Endodermal cell (in vitro differentiated cells): ENCODE results near the gene ECHDC1. TPM values are rescaled to one million over a fixed set of nuclear protein-coding genes. Genes with fewer than 3 reads are reported as not detected.

Source experiments
- DNase-seq: peaks from one replicate; pipeline ENCODE4 v3.0.0-alpha.2; 2017
- H3K27ac ChIP-seq: 2 replicates; pipeline ENCODE4 v1.5.1; 2013; ENCODE audit warnings: mild to moderate bottlenecking, low read depth, low read length, moderate library complexity
- H3K27me3 ChIP-seq: 2 replicates; pipeline ENCODE4 v1.6.1; 2013; ENCODE audit warnings: mild to moderate bottlenecking, low read length, moderate library complexity; ENCODE audit not compliant: insufficient read depth, control insufficient read depth, poor library complexity, severe bottlenecking
- H3K36me3 ChIP-seq: 2 replicates; pipeline ENCODE4 v1.7.0; 2013; ENCODE audit warnings: mild to moderate bottlenecking, low read length, moderate library complexity; ENCODE audit not compliant: control insufficient read depth, insufficient read depth
- H3K4me1 ChIP-seq: one replicate; pipeline ENCODE4 v1.7.0; 2013; ENCODE audit warnings: low read length; ENCODE audit not compliant: control insufficient read depth, insufficient read depth
- H3K4me3 ChIP-seq: 2 replicates; pipeline ENCODE4 v1.5.1; 2013; ENCODE audit warnings: mild to moderate bottlenecking, low read length, moderate library complexity
- H3K9ac ChIP-seq: 2 replicates; pipeline ENCODE4 v1.6.1; 2013; ENCODE audit warnings: mild to moderate bottlenecking, low read length, moderate library complexity; ENCODE audit not compliant: poor library complexity, severe bottlenecking; ENCODE audit errors: extremely low read depth
- H3K9me3 ChIP-seq: 2 replicates; pipeline ENCODE4 v1.6.1; 2013; ENCODE audit warnings: mild to moderate bottlenecking, low read length, moderate library complexity; ENCODE audit not compliant: control insufficient read depth
- H3K27ac Mint-ChIP-seq: 2 replicates; pipeline ENCODE4 v1.8.0; 2020; ENCODE audit warnings: mixed read lengths
- H3K27me3 Mint-ChIP-seq: 2 replicates; pipeline ENCODE4 v1.8.0; 2021; ENCODE audit warnings: mild to moderate bottlenecking, mixed read lengths; ENCODE audit not compliant: insufficient read depth
- H3K36me3 Mint-ChIP-seq: 2 replicates; pipeline ENCODE4 v1.8.0; 2020; ENCODE audit warnings: low read depth, mixed read lengths
- H3K4me1 Mint-ChIP-seq: 2 replicates; pipeline ENCODE4 v1.8.0; 2020; ENCODE audit warnings: mixed read lengths
- H3K4me3 Mint-ChIP-seq: 2 replicates; pipeline ENCODE4 v1.8.0; 2020; ENCODE audit warnings: mild to moderate bottlenecking, moderate library complexity, mixed read lengths
- H3K9me3 Mint-ChIP-seq: 2 replicates; pipeline ENCODE4 v1.8.0; 2020; ENCODE audit warnings: mild to moderate bottlenecking, mixed read lengths
- WGBS, 2 experiments: methylation state at CpG; one replicate each; pipeline versions ENCODE4 v1.1.5 to v1.1.7; 2013; ENCODE audit warnings: missing lambda C conversion rate in 2 of 2, mixed read lengths in 1 of 2; ENCODE audit not compliant: insufficient coverage in 1 of 2, insufficient read length in 1 of 2; 5-methylcytosine and 5-hydroxymethylcytosine counted together
- total RNA-seq, 2 donors: library from RNA; stranded (reverse); fragmentation: NEBNext Ultra II Directional in 1 of 2; extraction: Animal tissue kit (Norgen Biotek cat#: 25700) in 1 of 2; gene quantifications; 2 replicates in 1 of 2; 3 replicates in 1 of 2; pipeline ENCODE4 v1.2.1, GENCODE V29; 2021
- TF ChIP-seq, protein P1 (sequence below): fragments of 200-600 bp; sonication (generic); conservative IDR thresholded peaks from 2 replicates; pipeline ENCODE4 v1.5.0; 2021; ENCODE audit warnings: antibody characterized with exemption, mild to moderate bottlenecking

ECHDC1 gene
- total RNA-seq, 2 donors from 2014 or later, result 45.5 to 58.2 TPM

DNA sequence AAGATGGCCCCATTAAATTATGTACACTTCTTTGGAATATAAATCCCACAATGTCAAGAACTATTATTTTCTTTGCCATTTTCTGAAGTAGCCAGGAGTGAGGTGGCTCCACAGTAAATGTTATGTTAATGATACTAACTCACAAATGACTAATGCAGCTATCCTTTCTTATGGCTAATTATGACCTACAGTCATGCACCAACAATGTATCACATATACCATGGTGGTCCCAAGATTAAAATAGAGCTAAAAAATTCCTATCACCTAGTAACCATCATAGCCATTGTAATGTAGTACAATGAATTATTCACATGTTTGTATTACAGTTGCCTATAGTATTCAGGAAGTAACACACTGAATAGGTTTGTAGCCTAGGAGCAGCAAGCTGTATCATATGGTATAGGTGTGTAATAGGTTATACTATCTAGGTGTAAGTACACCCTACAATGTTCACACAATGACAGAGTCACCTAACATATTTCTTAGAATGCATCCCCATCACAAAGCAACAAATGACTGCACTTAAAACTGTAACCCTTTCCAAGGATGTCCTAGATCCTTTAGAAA is 15.3 kb downstream of the ECHDC1 start:
- Histone ChIP-seq H3K4me3 (no peak overlapping the region), H3K27ac (no peak overlapping the region), H3K9ac (no peak overlapping the region), H3K4me1 (peaks cover 10% of the 10 kb centered on the region), H3K9me3 (no peaks in the 10 kb centered on the region), H3K27me3 (no peaks in the 10 kb centered on the region), H3K36me3 (peaks cover 55% of the 10 kb centered on the region)
- H3K9me3 Mint-ChIP-seq, result no peaks in the 10 kb centered on the region
- H3K27me3 Mint-ChIP-seq, result no peaks in the 10 kb centered on the region
- TF ChIP-seq, protein P1, sequence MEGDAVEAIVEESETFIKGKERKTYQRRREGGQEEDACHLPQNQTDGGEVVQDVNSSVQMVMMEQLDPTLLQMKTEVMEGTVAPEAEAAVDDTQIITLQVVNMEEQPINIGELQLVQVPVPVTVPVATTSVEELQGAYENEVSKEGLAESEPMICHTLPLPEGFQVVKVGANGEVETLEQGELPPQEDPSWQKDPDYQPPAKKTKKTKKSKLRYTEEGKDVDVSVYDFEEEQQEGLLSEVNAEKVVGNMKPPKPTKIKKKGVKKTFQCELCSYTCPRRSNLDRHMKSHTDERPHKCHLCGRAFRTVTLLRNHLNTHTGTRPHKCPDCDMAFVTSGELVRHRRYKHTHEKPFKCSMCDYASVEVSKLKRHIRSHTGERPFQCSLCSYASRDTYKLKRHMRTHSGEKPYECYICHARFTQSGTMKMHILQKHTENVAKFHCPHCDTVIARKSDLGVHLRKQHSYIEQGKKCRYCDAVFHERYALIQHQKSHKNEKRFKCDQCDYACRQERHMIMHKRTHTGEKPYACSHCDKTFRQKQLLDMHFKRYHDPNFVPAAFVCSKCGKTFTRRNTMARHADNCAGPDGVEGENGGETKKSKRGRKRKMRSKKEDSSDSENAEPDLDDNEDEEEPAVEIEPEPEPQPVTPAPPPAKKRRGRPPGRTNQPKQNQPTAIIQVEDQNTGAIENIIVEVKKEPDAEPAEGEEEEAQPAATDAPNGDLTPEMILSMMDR, result no peak
- no peak overlapping the region for H3K27ac Mint-ChIP-seq
- no peak overlapping the region for H3K4me3 Mint-ChIP-seq
- peaks cover 21% of the 10 kb centered on the region for H3K4me1 Mint-ChIP-seq
- DNase-seq, result no peak
- H3K36me3 Mint-ChIP-seq, result peaks cover 42% of the 10 kb centered on the region

DNA sequence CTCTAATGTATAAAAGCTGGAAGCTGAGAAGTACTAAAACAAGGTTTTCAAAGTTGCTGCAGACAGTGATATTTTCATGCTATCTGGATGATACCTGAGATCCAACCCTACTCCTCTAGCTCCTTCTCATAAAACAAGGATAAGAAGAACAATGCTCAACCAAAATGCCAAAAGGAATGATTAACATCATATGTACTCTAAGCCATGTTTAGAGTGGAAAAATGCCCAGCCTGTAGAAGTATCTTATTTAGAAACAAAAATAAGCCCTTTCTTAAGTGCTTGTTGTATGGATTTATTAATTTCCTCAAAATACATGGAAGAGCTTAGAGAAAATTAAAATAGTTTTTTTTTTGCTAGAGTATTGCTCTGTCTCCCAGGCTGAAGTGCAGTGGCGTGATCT is 23.7 kb downstream of the ECHDC1 start:
- WGBS, 2 experiments, result 92 to 100% methylated on average over 1 of the region's 1 CpG
- no peak overlapping the region for H3K4me3 Mint-ChIP-seq
- H3K9me3 ChIP-seq, result no peaks in the 10 kb centered on the region
- no peak overlapping the region for H3K4me3 ChIP-seq
- H3K36me3 ChIP-seq, result peaks cover 33% of the 10 kb centered on the region
- H3K36me3 Mint-ChIP-seq, result peaks cover 11% of the 10 kb centered on the region
- H3K27ac ChIP-seq, result no peak overlapping the region
- H3K4me1 ChIP-seq, result peaks cover 2% of the 10 kb centered on the region
- H3K27me3 Mint-ChIP-seq, result no peaks in the 10 kb centered on the region
- no peak overlapping the region for H3K27ac Mint-ChIP-seq
- no peak for DNase-seq
- no peaks in the 10 kb centered on the region for H3K9me3 Mint-ChIP-seq
- H3K27me3 ChIP-seq, result no peaks in the 10 kb centered on the region
- peaks cover 30% of the 10 kb centered on the region for H3K4me1 Mint-ChIP-seq
- TF ChIP-seq, protein P1, result no peak
- no peak overlapping the region for H3K9ac ChIP-seq

DNA sequence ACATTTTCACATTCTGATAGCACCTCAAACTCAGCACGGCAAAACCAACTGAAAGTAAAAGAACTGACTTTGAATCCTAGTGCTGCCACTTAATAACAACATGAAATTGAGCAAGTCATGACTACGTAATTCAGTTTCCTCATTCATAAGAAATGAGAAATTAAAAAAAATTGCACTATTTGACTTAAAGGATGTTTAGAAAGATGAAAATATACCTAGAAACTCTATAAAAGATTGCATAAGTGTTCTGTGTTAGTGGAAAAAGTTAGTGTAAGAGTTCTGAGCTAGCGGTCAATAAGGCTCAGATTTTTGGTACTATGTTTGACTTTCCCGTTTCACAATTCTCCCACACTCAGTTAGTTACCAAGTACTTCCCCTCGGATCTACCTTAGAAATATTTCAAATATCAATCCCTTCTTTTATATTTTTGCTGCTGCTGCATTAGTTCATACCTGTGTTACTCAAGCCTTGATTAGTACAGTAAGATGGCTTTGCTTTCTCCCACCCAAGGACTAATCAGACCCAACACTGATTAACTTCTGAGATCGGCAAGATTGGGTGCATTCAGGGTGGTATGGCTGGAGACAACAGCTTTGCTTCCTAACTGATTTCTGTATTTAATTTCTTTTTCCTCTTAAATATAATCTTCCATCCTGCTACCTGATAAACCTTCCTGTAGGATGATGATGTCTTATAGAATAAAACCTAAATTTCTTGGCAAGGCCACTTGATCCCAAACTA is 25.9 kb downstream of the ECHDC1 start:
- DNase-seq, result no peak
- Histone ChIP-seq H3K9ac (no peak overlapping the region), H3K27ac (no peak overlapping the region), H3K27me3 (no peaks in the 10 kb centered on the region), H3K4me1 (peaks cover 2% of the 10 kb centered on the region), H3K4me3 (no peak overlapping the region), H3K9me3 (no peaks in the 10 kb centered on the region), H3K36me3 (peaks cover 33% of the 10 kb centered on the region)
- Mint-ChIP-seq H3K36me3 (peaks cover 16% of the 10 kb centered on the region), H3K27me3 (no peaks in the 10 kb centered on the region), H3K4me1 (peaks cover 30% of the 10 kb centered on the region), H3K27ac (no peak overlapping the region), H3K4me3 (no peak overlapping the region), H3K9me3 (no peaks in the 10 kb centered on the region)
- TF ChIP-seq, protein P1, result no peak
- 68 to 80% methylated on average over 4 to 6 of the region's 6 CpGs for WGBS, 2 experiments
